BLaER1 (cell line): ENCODE data around the gene AKT3.

Experiments
- H3K27ac ChIP-seq: shearing (Covaris generic); formaldehyde crosslinking; 2 replicates; pipeline ENCODE4 v1.8.1; 2022
- H3K27me3 ChIP-seq: shearing (Covaris generic); formaldehyde crosslinking; 2 replicates; pipeline ENCODE4 v1.8.1; 2022
- H3K36me3 ChIP-seq: shearing (Covaris generic); formaldehyde crosslinking; 2 replicates; pipeline ENCODE4 v1.8.1; 2022
- H3K4me1 ChIP-seq: shearing (Covaris generic); formaldehyde crosslinking; 2 replicates; pipeline ENCODE4 v1.8.1; 2022
- H3K4me2 ChIP-seq: shearing (Covaris generic); formaldehyde crosslinking; 2 replicates; pipeline ENCODE4 v1.8.1; 2022
- H3K4me3 ChIP-seq: shearing (Covaris generic); formaldehyde crosslinking; 2 replicates; pipeline ENCODE4 v1.8.1; 2022
- H3K9ac ChIP-seq: shearing (Covaris generic); formaldehyde crosslinking; 2 replicates; pipeline ENCODE4 v1.8.1; 2022
- H3K9me3 ChIP-seq: shearing (Covaris generic); formaldehyde crosslinking; 2 replicates; pipeline ENCODE4 v1.8.1; 2022
- H4K20me1 ChIP-seq: shearing (Covaris generic); formaldehyde crosslinking; 2 replicates; pipeline ENCODE4 v1.8.1; 2022
- Cebpa-rat ChIP-seq: shearing (Covaris generic); IDR thresholded peaks from 2 replicates; pipeline ENCODE4 v1.8.1; 2022

AKT3 gene

DNA sequence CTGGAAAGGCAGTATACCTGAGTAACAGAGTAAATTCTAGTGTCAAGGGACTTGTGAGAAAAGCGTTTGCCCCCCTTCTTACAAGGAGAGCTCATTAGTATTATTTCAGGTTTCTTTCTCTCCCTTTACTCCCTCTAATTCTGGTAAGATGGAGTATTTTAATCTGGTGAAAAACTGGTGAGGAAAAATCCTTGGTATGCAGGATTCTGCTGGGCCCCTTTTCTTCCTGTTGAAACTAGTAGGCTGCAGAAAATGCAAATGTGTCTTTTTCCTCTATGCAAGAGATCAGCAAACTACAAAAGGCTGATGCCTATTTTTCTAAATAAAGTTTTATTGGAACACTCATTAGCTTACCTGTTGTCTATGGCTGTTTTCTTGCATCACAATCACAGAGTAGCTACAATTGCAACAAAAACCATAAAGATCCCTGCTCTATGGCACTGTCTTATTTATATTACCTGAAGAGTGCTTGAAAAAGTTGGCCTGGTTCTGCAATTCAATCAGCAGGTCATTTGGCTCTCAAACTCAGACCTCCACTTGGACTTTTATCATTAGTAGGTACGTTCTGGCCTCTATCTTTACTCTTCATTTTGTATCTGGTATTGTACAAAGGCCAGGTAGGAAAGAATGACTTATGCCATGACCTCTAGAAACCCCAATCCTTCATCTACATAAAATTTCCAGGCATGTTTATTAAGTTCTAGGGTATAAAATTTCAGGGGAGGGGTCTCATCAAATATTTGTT, 109.6 kb downstream of the AKT3 start:
- H3K9ac ChIP-seq, result no peak overlapping the region

DNA sequence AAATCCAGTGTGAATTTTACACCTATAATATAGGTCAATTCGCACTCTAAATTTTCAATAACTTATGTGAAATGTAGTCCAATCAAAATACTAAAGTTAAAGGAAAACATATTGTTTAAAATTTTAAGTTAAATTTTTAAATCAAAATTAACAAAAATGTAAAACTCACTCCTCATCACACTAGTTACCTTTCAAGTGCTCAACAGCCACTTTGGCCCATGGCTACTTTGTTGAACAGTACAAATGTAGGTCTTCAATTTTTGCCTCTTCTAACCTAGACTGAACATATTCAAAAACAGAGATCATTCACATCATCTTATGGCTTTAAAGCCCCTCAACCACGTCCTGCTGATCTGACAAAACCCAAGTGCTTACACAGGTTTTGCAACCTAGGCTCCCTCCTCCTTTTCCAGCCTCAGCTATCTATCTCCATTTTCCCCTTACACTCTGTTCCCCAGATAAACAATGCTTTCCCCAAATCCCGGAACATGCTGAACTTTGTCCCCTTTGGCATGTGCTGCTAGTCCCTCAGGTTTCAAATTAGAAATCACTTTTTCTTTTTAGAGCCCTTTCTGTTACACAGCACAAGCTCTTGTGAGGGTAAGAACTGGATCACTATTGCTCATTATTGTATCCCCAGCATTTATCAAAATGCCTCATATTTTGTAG, 110.6 kb downstream of the AKT3 start:
- H3K9ac ChIP-seq, result no peak overlapping the region
- no peaks in the 10 kb centered on the region for H4K20me1 ChIP-seq
- no peaks in the 10 kb centered on the region for H3K4me1 ChIP-seq
- no peak overlapping the region for H3K4me2 ChIP-seq
- no peaks in the 10 kb centered on the region for H3K27me3 ChIP-seq
- H3K36me3 ChIP-seq, result no peaks in the 10 kb centered on the region
- no peak overlapping the region for H3K4me3 ChIP-seq
- no peak for TF ChIP-seq Cebpa-rat
- peaks cover 21% of the 10 kb centered on the region for H3K9me3 ChIP-seq
- no peak overlapping the region for H3K27ac ChIP-seq

More for the DNA sequence above, 109.6 kb downstream of the AKT3 start:
- Histone ChIP-seq H3K4me3 (no peak overlapping the region), H3K9me3 (peaks cover 21% of the 10 kb centered on the region), H3K36me3 (no peaks in the 10 kb centered on the region), H3K4me1 (no peaks in the 10 kb centered on the region), H3K27me3 (no peaks in the 10 kb centered on the region), H3K4me2 (no peak overlapping the region), H4K20me1 (no peaks in the 10 kb centered on the region), H3K27ac (no peak overlapping the region)
- no peak for TF ChIP-seq Cebpa-rat

DNA sequence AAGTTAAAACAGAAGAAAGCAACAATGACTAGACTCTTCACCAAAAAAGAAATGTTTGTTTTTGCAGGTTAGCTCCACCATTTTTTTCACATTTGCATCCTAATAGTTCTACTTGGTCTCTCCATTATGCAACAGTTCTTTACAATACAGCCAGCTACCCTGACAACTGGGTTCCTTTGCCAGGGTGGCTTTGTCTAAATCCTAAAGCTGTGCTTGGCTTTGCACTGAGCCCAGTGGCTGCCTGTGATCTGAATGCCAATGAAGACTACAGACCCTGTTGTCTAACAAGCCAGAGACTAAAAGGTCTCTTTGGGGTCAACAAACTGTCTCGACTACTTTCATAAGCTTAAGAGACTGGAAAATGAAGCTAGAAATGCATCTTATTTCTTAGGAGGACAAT, 112.0 kb downstream of the AKT3 start:
- peaks cover 10% of the 10 kb centered on the region for H3K9me3 ChIP-seq
- no peak overlapping the region for H3K4me3 ChIP-seq
- no peaks in the 10 kb centered on the region for H3K4me1 ChIP-seq
- TF ChIP-seq Cebpa-rat, result no peak
- H3K27ac ChIP-seq, result no peak overlapping the region
- H3K36me3 ChIP-seq, result no peaks in the 10 kb centered on the region
- no peak overlapping the region for H3K4me2 ChIP-seq
- no peaks in the 10 kb centered on the region for H4K20me1 ChIP-seq
- H3K27me3 ChIP-seq, result no peaks in the 10 kb centered on the region
- H3K9ac ChIP-seq, result no peak overlapping the region

DNA sequence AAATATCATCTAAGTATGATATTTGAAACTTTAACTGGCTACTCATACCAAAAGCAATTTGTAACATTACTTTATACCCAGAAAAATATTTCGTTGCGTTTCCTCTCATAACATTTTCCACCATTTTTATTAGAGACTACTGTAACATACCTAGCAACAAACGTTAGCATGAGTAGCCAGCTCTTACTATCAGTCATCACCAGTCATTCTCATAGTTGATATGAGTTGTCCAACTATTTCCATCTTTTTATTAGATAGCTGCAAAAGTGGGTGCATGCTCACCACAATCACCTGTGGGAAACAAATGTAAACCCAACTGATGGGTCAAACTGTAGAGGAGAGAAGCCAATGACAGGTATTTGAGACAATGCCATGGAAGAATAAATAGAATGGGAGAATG, 114.6 kb downstream of the AKT3 start:
- Histone ChIP-seq H3K9ac (no peak overlapping the region), H4K20me1 (no peaks in the 10 kb centered on the region), H3K27me3 (no peaks in the 10 kb centered on the region), H3K4me1 (no peaks in the 10 kb centered on the region), H3K27ac (no peak overlapping the region), H3K36me3 (peaks cover 5% of the 10 kb centered on the region), H3K4me2 (no peak overlapping the region), H3K4me3 (no peak overlapping the region), H3K9me3 (peaks cover 10% of the 10 kb centered on the region)
- no peak for TF ChIP-seq Cebpa-rat

GRCh38 chr1:243734308-243734695, 115.7 kb downstream of the AKT3 start:
- peaks cover 12% of the 10 kb centered on the region for H3K36me3 ChIP-seq
- peaks cover 1% of the 10 kb centered on the region for H3K4me1 ChIP-seq
- H3K4me3 ChIP-seq, result no peak overlapping the region
- H3K27ac ChIP-seq, result no peak overlapping the region
- no peaks in the 10 kb centered on the region for H3K27me3 ChIP-seq
- H4K20me1 ChIP-seq, result no peaks in the 10 kb centered on the region
- no peak for TF ChIP-seq Cebpa-rat
- H3K4me2 ChIP-seq, result no peak overlapping the region
- peaks cover 18% of the 10 kb centered on the region for H3K9me3 ChIP-seq
- no peak overlapping the region for H3K9ac ChIP-seq

DNA sequence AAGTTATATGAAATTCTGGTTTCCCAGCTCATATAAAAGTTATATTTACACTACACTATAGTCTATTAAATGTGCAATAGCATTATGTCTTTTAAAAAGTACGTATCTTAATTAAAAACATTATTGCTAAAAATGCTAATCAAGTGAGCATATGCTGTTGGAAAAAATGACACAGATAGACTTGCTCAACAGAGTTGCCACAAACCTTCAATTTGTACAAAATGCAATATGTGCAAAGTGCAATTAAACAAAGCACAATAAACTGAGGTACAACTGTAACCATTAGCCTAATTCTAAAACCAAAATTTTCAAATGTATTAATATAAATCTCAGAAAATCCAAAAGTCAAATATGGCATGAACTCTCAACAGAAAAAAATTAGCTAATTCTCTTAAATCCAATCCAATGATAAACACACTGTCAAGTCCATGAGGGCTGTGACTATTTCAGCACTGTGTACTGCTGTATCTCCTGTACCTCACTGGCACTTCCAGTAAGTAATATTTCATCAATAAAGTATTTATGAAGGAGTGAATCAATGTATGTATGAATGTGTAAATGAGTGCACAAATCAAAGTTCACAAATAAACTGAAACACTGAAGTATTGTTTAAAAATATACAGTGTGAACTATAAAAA, 116.3 kb downstream of the AKT3 start:
- no peaks in the 10 kb centered on the region for H4K20me1 ChIP-seq
- peaks cover 7% of the 10 kb centered on the region for H3K4me1 ChIP-seq
- peaks cover 18% of the 10 kb centered on the region for H3K9me3 ChIP-seq
- no peak overlapping the region for H3K4me3 ChIP-seq
- no peak overlapping the region for H3K4me2 ChIP-seq
- H3K27ac ChIP-seq, result no peak overlapping the region
- H3K27me3 ChIP-seq, result no peaks in the 10 kb centered on the region
- H3K9ac ChIP-seq, result no peak overlapping the region
- no peak for TF ChIP-seq Cebpa-rat
- peaks cover 12% of the 10 kb centered on the region for H3K36me3 ChIP-seq

DNA sequence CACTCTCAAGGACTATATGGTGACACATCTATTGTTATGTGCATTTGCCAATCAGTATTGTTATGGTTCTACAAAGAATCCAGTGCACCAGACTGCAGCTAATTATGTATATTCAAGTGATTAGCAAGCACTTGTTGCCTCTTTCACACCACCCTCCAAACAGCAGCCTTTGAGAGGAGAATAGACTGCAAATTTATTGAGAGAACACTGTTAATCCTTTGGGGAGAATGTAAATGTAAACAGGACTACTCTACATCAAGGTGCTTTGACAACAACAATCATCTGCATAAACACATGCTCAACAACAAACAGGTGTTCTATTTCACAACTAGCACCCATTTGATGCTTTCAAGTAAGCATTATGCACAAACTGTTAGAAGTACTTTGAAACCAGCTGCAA, 117.4 kb downstream of the AKT3 start:
- Histone ChIP-seq H3K4me3 (no peak overlapping the region), H3K27ac (no peak overlapping the region), H3K4me2 (no peak overlapping the region), H3K9ac (no peak overlapping the region), H3K4me1 (peaks cover 18% of the 10 kb centered on the region), H3K27me3 (no peaks in the 10 kb centered on the region), H3K9me3 (peaks cover 18% of the 10 kb centered on the region), H3K36me3 (peaks cover 12% of the 10 kb centered on the region), H4K20me1 (no peaks in the 10 kb centered on the region)
- no peak for TF ChIP-seq Cebpa-rat

GRCh38 chr1:243731974-243732625, 117.9 kb downstream of the AKT3 start:
- no peak for TF ChIP-seq Cebpa-rat
- H3K27me3 ChIP-seq, result no peaks in the 10 kb centered on the region
- H3K36me3 ChIP-seq, result peaks cover 12% of the 10 kb centered on the region
- H3K4me3 ChIP-seq, result no peak overlapping the region
- no peak overlapping the region for H3K4me2 ChIP-seq
- no peak overlapping the region for H3K27ac ChIP-seq
- H3K4me1 ChIP-seq, result peaks cover 23% of the 10 kb centered on the region
- no peaks in the 10 kb centered on the region for H4K20me1 ChIP-seq
- H3K9ac ChIP-seq, result no peak overlapping the region
- H3K9me3 ChIP-seq, result peaks cover 18% of the 10 kb centered on the region

- H3K9me3 ChIP-seq, result peaks cover 18% of the 10 kb centered on the region
- H4K20me1 ChIP-seq, result no peaks in the 10 kb centered on the region
- no peak overlapping the region for H3K9ac ChIP-seq
- no peak overlapping the region for H3K4me2 ChIP-seq
- TF ChIP-seq Cebpa-rat, result no peak
- no peaks in the 10 kb centered on the region for H3K27me3 ChIP-seq
- peaks cover 12% of the 10 kb centered on the region for H3K36me3 ChIP-seq
- no peak overlapping the region for H3K4me3 ChIP-seq
- H3K27ac ChIP-seq, result no peak overlapping the region
- peaks cover 30% of the 10 kb centered on the region for H3K4me1 ChIP-seq
Observed at GRCh38 chr1:243731301-243731891, 118.6 kb downstream of the AKT3 start.
